ENCODE data around the gene GPR84.

GPR84 gene

GRCh38 chr12:54401119-54401518 is 36.8 kb upstream of the GPR84 start:
- Histone ChIP-seq H3K36me3 (ENCODE audit: control insufficient read depth, insufficient read depth, low read length) (peaks cover 58% of the 10 kb centered on the region), H3K23ac (ENCODE audit: low read length) (no peak overlapping the region)
- no CpG with 5 or more reads among the region's 2 CpGs for WGBS (ENCODE audit: extremely low coverage, insufficient coverage, low lambda C conversion rate)

GRCh38 chr12:54398995-54399793 is 34.9 kb upstream of the GPR84 start:
- H3K27ac ChIP-seq (ENCODE audit: low read depth, low read length): peak overlapping the region; percentile 18
- H3K36me3 ChIP-seq (ENCODE audit: control insufficient read depth, insufficient read depth, low read length): peaks cover 52% of the 10 kb centered on the region

More at GRCh38 chr12:54401119-54401518, 36.8 kb upstream of the GPR84 start:
- no peak overlapping the region for H3K56ac ChIP-seq (ENCODE audit: low read length)
- H4K8ac ChIP-seq (ENCODE audit: low read depth, low read length): no peak overlapping the region
- no peaks in the 10 kb centered on the region for H3K79me2 ChIP-seq (ENCODE audit: control insufficient read depth, insufficient read depth, low read length)
- H3K18ac ChIP-seq (ENCODE audit: low read length): no peak overlapping the region
- no peaks in the 10 kb centered on the region for H3K27me3 ChIP-seq (ENCODE audit: insufficient read depth, low read length, poor library complexity)
- no peak overlapping the region for H2BK15ac ChIP-seq (replicated peaks; ENCODE audit: low read depth)
- no peak overlapping the region for H3K4ac ChIP-seq (ENCODE audit: low read depth, low read length)
- H2BK120ac ChIP-seq (ENCODE audit: low read depth, low read length): no peak overlapping the region
- H3K4me1 ChIP-seq (ENCODE audit: control insufficient read depth, low read depth, low read length): peaks cover 2% of the 10 kb centered on the region
- H3K27ac ChIP-seq (ENCODE audit: low read depth, low read length): no peak overlapping the region
- no peak overlapping the region for H3K4me3 ChIP-seq (ENCODE audit: low read length)
- peaks cover 9% of the 10 kb centered on the region for H3K79me1 ChIP-seq (ENCODE audit: low read length)
- H4K5ac ChIP-seq (ENCODE audit: low read length): no peak overlapping the region
- H3K9ac ChIP-seq (ENCODE audit: low read length): no peak overlapping the region
- H3K4me2 ChIP-seq (ENCODE audit: low read length): no peak overlapping the region
- H2AK5ac ChIP-seq (ENCODE audit: low read length): no peak overlapping the region
- H2BK5ac ChIP-seq (ENCODE audit: low read length): no peak overlapping the region
- DNase-seq: no peak

DNA sequence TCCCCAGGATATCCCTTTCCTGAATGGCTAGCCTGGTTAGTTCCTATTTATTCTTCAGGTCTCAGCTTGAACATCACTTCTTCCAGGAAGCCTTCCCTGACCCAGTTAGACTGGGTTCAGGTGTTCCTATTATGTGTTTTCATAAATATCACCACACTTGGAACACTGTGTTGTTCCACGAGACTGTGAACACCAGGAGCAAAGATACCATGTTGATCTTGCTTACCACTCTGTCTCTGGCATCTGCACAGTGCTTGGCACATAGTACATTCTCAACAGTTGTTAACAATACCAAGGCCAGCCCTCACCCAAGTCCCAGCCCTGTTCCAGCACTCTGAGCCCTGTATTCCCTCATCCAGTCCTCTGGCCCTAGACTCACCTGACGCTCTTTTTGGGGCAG is 33.9 kb upstream of the GPR84 start:
- H4K5ac ChIP-seq (ENCODE audit: low read length): no peak overlapping the region
- no peaks in the 10 kb centered on the region for H3K4me1 ChIP-seq (ENCODE audit: control insufficient read depth, low read depth, low read length)
- H3K4me3 ChIP-seq (ENCODE audit: low read length): no peak overlapping the region
- H3K9ac ChIP-seq (ENCODE audit: low read length): no peak overlapping the region
- H3K56ac ChIP-seq (ENCODE audit: low read length): no peak overlapping the region
- H3K36me3 ChIP-seq (ENCODE audit: control insufficient read depth, insufficient read depth, low read length): peaks cover 42% of the 10 kb centered on the region
- no peak overlapping the region for H2BK15ac ChIP-seq (replicated peaks; ENCODE audit: low read depth)
- H2AK5ac ChIP-seq (ENCODE audit: low read length): no peak overlapping the region
- H2BK5ac ChIP-seq (ENCODE audit: low read length): no peak overlapping the region
- no peaks in the 10 kb centered on the region for H3K27me3 ChIP-seq (ENCODE audit: insufficient read depth, low read length, poor library complexity)
- H3K4ac ChIP-seq (ENCODE audit: low read depth, low read length): no peak overlapping the region
- DNase-seq: no peak
- H3K4me2 ChIP-seq (ENCODE audit: low read length): no peak overlapping the region
- H3K18ac ChIP-seq (ENCODE audit: low read length): no peak overlapping the region
- WGBS (ENCODE audit: extremely low coverage, insufficient coverage, low lambda C conversion rate): no CpG with 5 or more reads among the region's 2 CpGs
- H3K79me2 ChIP-seq (ENCODE audit: control insufficient read depth, insufficient read depth, low read length): no peaks in the 10 kb centered on the region
- no peak overlapping the region for H2BK120ac ChIP-seq (ENCODE audit: low read depth, low read length)
- H4K8ac ChIP-seq (ENCODE audit: low read depth, low read length): no peak overlapping the region
- H3K23ac ChIP-seq (ENCODE audit: low read length): no peak overlapping the region
- H3K27ac ChIP-seq (ENCODE audit: low read depth, low read length): no peak overlapping the region
- H3K79me1 ChIP-seq (ENCODE audit: low read length): peaks cover 2% of the 10 kb centered on the region

More at GRCh38 chr12:54398995-54399793, 34.9 kb upstream of the GPR84 start:
- no peak overlapping the region for H3K23ac ChIP-seq (ENCODE audit: low read length)
- no peak overlapping the region for H3K56ac ChIP-seq (ENCODE audit: low read length)
- H4K5ac ChIP-seq (ENCODE audit: low read length): no peak overlapping the region
- no peak overlapping the region for H3K4me3 ChIP-seq (ENCODE audit: low read length)
- no peak overlapping the region for H2BK120ac ChIP-seq (ENCODE audit: low read depth, low read length)
- no peak overlapping the region for H2BK15ac ChIP-seq (replicated peaks; ENCODE audit: low read depth)
- peaks cover under 1% of the 10 kb centered on the region for H3K4me1 ChIP-seq (ENCODE audit: control insufficient read depth, low read depth, low read length)
- no peak overlapping the region for H3K18ac ChIP-seq (ENCODE audit: low read length)
- no peak overlapping the region for H3K4me2 ChIP-seq (ENCODE audit: low read length)
- no peak overlapping the region for H2AK5ac ChIP-seq (ENCODE audit: low read length)
- H3K4ac ChIP-seq (ENCODE audit: low read depth, low read length): no peak overlapping the region
- no CpG with 5 or more reads among the region's 8 CpGs for WGBS (ENCODE audit: extremely low coverage, insufficient coverage, low lambda C conversion rate)
- no peaks in the 10 kb centered on the region for H3K79me2 ChIP-seq (ENCODE audit: control insufficient read depth, insufficient read depth, low read length)
- no peak overlapping the region for H4K8ac ChIP-seq (ENCODE audit: low read depth, low read length)
- no peak overlapping the region for H2BK5ac ChIP-seq (ENCODE audit: low read length)
- peak; percentile 92 for DNase-seq
- no peaks in the 10 kb centered on the region for H3K27me3 ChIP-seq (ENCODE audit: insufficient read depth, low read length, poor library complexity)
- H3K79me1 ChIP-seq (ENCODE audit: low read length): peaks cover 8% of the 10 kb centered on the region
- H3K9ac ChIP-seq (ENCODE audit: low read length): no peak overlapping the region

DNA sequence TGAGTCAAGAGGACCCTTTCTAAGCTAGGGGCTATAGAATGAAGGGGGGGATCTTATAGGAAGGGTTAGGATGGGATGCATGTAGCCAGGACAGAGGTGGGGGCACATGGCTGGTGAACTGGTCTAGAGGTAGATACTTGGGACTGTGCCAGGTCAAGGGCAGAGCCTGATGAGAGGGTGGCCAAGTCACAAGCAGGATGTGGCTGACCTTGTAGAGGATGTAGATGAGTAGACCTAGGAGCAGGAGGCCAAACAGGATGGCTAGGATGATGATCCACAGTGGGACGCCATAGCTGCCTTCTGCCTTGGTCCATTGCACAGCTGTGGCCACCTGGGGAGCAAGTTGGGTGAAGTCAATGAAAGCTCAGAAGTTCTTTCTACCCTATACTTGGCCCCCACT is 32.9 kb upstream of the GPR84 start:
- no peaks in the 10 kb centered on the region for H3K27me3 ChIP-seq (ENCODE audit: insufficient read depth, low read length, poor library complexity)
- no peak overlapping the region for H3K4me2 ChIP-seq (ENCODE audit: low read length)
- no peak overlapping the region for H4K5ac ChIP-seq (ENCODE audit: low read length)
- DNase-seq: no peak
- H2BK5ac ChIP-seq (ENCODE audit: low read length): no peak overlapping the region
- H3K79me1 ChIP-seq (ENCODE audit: low read length): peaks cover 2% of the 10 kb centered on the region
- H3K23ac ChIP-seq (ENCODE audit: low read length): no peak overlapping the region
- H2AK5ac ChIP-seq (ENCODE audit: low read length): no peak overlapping the region
- H3K9ac ChIP-seq (ENCODE audit: low read length): no peak overlapping the region
- peaks cover 36% of the 10 kb centered on the region for H3K36me3 ChIP-seq (ENCODE audit: control insufficient read depth, insufficient read depth, low read length)
- no peak overlapping the region for H3K27ac ChIP-seq (ENCODE audit: low read depth, low read length)
- H3K56ac ChIP-seq (ENCODE audit: low read length): no peak overlapping the region
- no peaks in the 10 kb centered on the region for H3K79me2 ChIP-seq (ENCODE audit: control insufficient read depth, insufficient read depth, low read length)
- no peak overlapping the region for H2BK120ac ChIP-seq (ENCODE audit: low read depth, low read length)
- H3K4ac ChIP-seq (ENCODE audit: low read depth, low read length): no peak overlapping the region
- H3K4me1 ChIP-seq (ENCODE audit: control insufficient read depth, low read depth, low read length): no peaks in the 10 kb centered on the region
- no CpG with 5 or more reads among the region's 1 CpG for WGBS (ENCODE audit: extremely low coverage, insufficient coverage, low lambda C conversion rate)
- H4K8ac ChIP-seq (ENCODE audit: low read depth, low read length): no peak overlapping the region
- no peak overlapping the region for H3K18ac ChIP-seq (ENCODE audit: low read length)
- no peak overlapping the region for H2BK15ac ChIP-seq (replicated peaks; ENCODE audit: low read depth)
- no peak overlapping the region for H3K4me3 ChIP-seq (ENCODE audit: low read length)

GRCh38 chr12:54395545-54395944 is 31.3 kb upstream of the GPR84 start:
- Histone ChIP-seq H3K9ac (ENCODE audit: low read length) (no peak overlapping the region), H3K36me3 (ENCODE audit: control insufficient read depth, insufficient read depth, low read length) (peaks cover 25% of the 10 kb centered on the region), H3K18ac (ENCODE audit: low read length) (no peak overlapping the region), H2AK5ac (ENCODE audit: low read length) (no peak overlapping the region), H3K4me3 (ENCODE audit: low read length) (no peak overlapping the region), H3K4ac (ENCODE audit: low read depth, low read length) (no peak overlapping the region), H3K4me2 (ENCODE audit: low read length) (no peak overlapping the region), H3K23ac (ENCODE audit: low read length) (no peak overlapping the region), H4K5ac (ENCODE audit: low read length) (no peak overlapping the region), H2BK15ac (replicated peaks; ENCODE audit: low read depth) (no peak overlapping the region), H3K56ac (ENCODE audit: low read length) (no peak overlapping the region), H3K27ac (ENCODE audit: low read depth, low read length) (no peak overlapping the region), H3K4me1 (ENCODE audit: control insufficient read depth, low read depth, low read length) (peaks cover 4% of the 10 kb centered on the region), H2BK5ac (ENCODE audit: low read length) (no peak overlapping the region), H3K79me1 (ENCODE audit: low read length) (peaks cover 2% of the 10 kb centered on the region), H2BK120ac (ENCODE audit: low read depth, low read length) (no peak overlapping the region), H3K79me2 (ENCODE audit: control insufficient read depth, insufficient read depth, low read length) (no peaks in the 10 kb centered on the region), H3K27me3 (ENCODE audit: insufficient read depth, low read length, poor library complexity) (no peaks in the 10 kb centered on the region), H4K8ac (ENCODE audit: low read depth, low read length) (no peak overlapping the region)
- no peak for DNase-seq

DNA sequence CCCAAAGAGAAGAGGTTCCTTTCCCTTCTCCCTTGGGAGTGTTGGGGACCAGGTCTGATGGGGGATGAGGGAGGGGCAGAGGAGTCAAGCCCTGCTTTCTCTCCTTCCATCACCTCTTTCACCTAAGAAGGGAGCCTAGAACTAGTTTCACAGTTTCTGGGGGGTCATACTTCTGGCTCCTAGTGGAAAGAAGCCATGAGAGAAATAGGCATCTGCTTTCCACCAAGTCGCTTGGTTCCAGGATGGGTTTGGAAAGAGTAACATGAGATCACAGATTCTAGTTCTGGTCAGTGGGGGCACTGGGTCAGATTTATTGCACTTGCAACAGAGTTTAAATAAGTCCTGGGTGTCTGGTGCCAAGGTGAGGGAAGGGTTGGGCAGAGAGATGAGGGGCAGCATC is 30.7 kb upstream of the GPR84 start:
- no peak overlapping the region for H3K56ac ChIP-seq (ENCODE audit: low read length)
- H3K79me1 ChIP-seq (ENCODE audit: low read length): peaks cover 2% of the 10 kb centered on the region
- DNase-seq: no peak
- H3K27me3 ChIP-seq (ENCODE audit: insufficient read depth, low read length, poor library complexity): no peaks in the 10 kb centered on the region
- no peak overlapping the region for H3K4me2 ChIP-seq (ENCODE audit: low read length)
- H3K4me1 ChIP-seq (ENCODE audit: control insufficient read depth, low read depth, low read length): peaks cover 7% of the 10 kb centered on the region
- H2BK5ac ChIP-seq (ENCODE audit: low read length): no peak overlapping the region
- no peak overlapping the region for H3K27ac ChIP-seq (ENCODE audit: low read depth, low read length)
- H3K9ac ChIP-seq (ENCODE audit: low read length): peak overlapping the region; percentile 17
- H3K18ac ChIP-seq (ENCODE audit: low read length): no peak overlapping the region
- no CpG with 5 or more reads among the region's 1 CpG for WGBS (ENCODE audit: extremely low coverage, insufficient coverage, low lambda C conversion rate)
- H3K23ac ChIP-seq (ENCODE audit: low read length): no peak overlapping the region
- no peak overlapping the region for H3K4ac ChIP-seq (ENCODE audit: low read depth, low read length)
- no peak overlapping the region for H3K4me3 ChIP-seq (ENCODE audit: low read length)
- no peak overlapping the region for H4K8ac ChIP-seq (ENCODE audit: low read depth, low read length)
- H3K36me3 ChIP-seq (ENCODE audit: control insufficient read depth, insufficient read depth, low read length): peaks cover 21% of the 10 kb centered on the region
- no peak overlapping the region for H2BK15ac ChIP-seq (replicated peaks; ENCODE audit: low read depth)
- no peaks in the 10 kb centered on the region for H3K79me2 ChIP-seq (ENCODE audit: control insufficient read depth, insufficient read depth, low read length)
- no peak overlapping the region for H2BK120ac ChIP-seq (ENCODE audit: low read depth, low read length)
- no peak overlapping the region for H4K5ac ChIP-seq (ENCODE audit: low read length)
- H2AK5ac ChIP-seq (ENCODE audit: low read length): no peak overlapping the region

Measured in mesendoderm (in vitro differentiated cells).